Measurements from ENCODE around the gene SDHAF1. TPM values are rescaled to one million over a fixed set of nuclear protein-coding genes. Genes with fewer than 3 reads are reported as not detected.

Gene SDHAF1
- total RNA-seq, 1 experiment from 2014 or later = 16.0 TPM

GRCh38 chr19:36008336-36008978, 13.5 kb downstream of the SDHAF1 start, which contains the start of gene SYNE4:
SYNE4 (minus strand) TSS chr19:36008813; CDS start chr19:36008681, 132 bp downstream.
- no peaks in the 10 kb centered on the region for H3K9me3 ChIP-seq (ENCODE audit: control insufficient read depth, low read depth, low read length)
- H2BK12ac ChIP-seq (ENCODE audit: insufficient read length, low read depth, low read length) = no peak within 1 kb of the TSS
- H3K18ac ChIP-seq (ENCODE audit: insufficient read length, low read depth, low read length) = peak within 1 kb of the TSS; percentile 80
- H3T11ph ChIP-seq (ENCODE audit: low read length) = no peak within 1 kb of the TSS
- H3K56ac ChIP-seq (ENCODE audit: insufficient read length, low read depth, low read length) = no peak within 1 kb of the TSS
- H3K4me2 ChIP-seq (ENCODE audit: insufficient read depth, insufficient read length, low read length) = peak within 1 kb of the TSS; percentile 26
- no peak within 1 kb of the TSS for H2BK120ac ChIP-seq (ENCODE audit: low read depth, low read length, poor library complexity, severe bottlenecking)
- TF ChIP-seq, protein P1, sequence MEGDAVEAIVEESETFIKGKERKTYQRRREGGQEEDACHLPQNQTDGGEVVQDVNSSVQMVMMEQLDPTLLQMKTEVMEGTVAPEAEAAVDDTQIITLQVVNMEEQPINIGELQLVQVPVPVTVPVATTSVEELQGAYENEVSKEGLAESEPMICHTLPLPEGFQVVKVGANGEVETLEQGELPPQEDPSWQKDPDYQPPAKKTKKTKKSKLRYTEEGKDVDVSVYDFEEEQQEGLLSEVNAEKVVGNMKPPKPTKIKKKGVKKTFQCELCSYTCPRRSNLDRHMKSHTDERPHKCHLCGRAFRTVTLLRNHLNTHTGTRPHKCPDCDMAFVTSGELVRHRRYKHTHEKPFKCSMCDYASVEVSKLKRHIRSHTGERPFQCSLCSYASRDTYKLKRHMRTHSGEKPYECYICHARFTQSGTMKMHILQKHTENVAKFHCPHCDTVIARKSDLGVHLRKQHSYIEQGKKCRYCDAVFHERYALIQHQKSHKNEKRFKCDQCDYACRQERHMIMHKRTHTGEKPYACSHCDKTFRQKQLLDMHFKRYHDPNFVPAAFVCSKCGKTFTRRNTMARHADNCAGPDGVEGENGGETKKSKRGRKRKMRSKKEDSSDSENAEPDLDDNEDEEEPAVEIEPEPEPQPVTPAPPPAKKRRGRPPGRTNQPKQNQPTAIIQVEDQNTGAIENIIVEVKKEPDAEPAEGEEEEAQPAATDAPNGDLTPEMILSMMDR (conservative IDR thresholded peaks at IDR 0.05) = no peak
- DNase-seq = peak; percentile 94
- H3K14ac ChIP-seq (ENCODE audit: insufficient read depth, low read length) = peak within 1 kb of the TSS; percentile 65; the same call in 1 of the 2 replicates
- H3K9ac ChIP-seq (ENCODE audit: extremely low read depth, insufficient read length, low read length) = peak within 1 kb of the TSS; percentile 2
- H3K23ac ChIP-seq (ENCODE audit: insufficient read length, low read depth, low read length) = no peak within 1 kb of the TSS
- no peaks in the 10 kb centered on the region; a peak in 2 of 5 replicates for H3K9me3 Mint-ChIP-seq
- peaks cover 5 to 23% (median 23%) of the 10 kb centered on the region in 3 experiments for H3K36me3 Mint-ChIP-seq (ENCODE audit: insufficient read depth in 1 of 3, low read depth in 3 of 3)
- H3K79me1 ChIP-seq (ENCODE audit: insufficient read depth, low read depth, low read length, poor library complexity, severe bottlenecking) = no peaks in the 10 kb centered on the region
- H4K5ac ChIP-seq (ENCODE audit: insufficient read length, low read depth, low read length) = no peak within 1 kb of the TSS
- peaks cover 16% of the 10 kb centered on the region for H3K23me2 ChIP-seq (ENCODE audit: insufficient read length, low read depth, low read length, poor library complexity, severe bottlenecking)
- H3K79me2 ChIP-seq (ENCODE audit: insufficient read depth, low read length) = no peaks in the 10 kb centered on the region
- no peak within 1 kb of the TSS for H4K8ac ChIP-seq (replicated peaks; ENCODE audit: insufficient read length, low read depth, low read length)
- no peak within 1 kb of the TSS for H2AK5ac ChIP-seq (ENCODE audit: insufficient read length, low read length)
- peaks cover 22 to 24% of the 10 kb centered on the region in 2 experiments for H3K4me1 Mint-ChIP-seq
- WGBS (ENCODE audit: extremely low coverage, insufficient read length, low lambda C conversion rate) = no CpG with 5 or more reads among the region's 19 CpGs
- H3K4ac ChIP-seq (ENCODE audit: low read depth, low read length) = no peak within 1 kb of the TSS
- H3K27me3 Mint-ChIP-seq (ENCODE audit: low read depth) = peaks cover 1% of the 10 kb centered on the region
- no peak within 1 kb of the TSS for H2BK20ac ChIP-seq (ENCODE audit: low read depth, low read length, poor library complexity, severe bottlenecking)
- no peak within 1 kb of the TSS for H2BK15ac ChIP-seq (ENCODE audit: low read depth, low read length)
- H3K4me1 ChIP-seq (ENCODE audit: insufficient read depth, low read length) = no peaks in the 10 kb centered on the region
- H2AFZ ChIP-seq (ENCODE audit: low read length) = no peak within 1 kb of the TSS
- no peak within 1 kb of the TSS for H4K91ac ChIP-seq (ENCODE audit: insufficient read length, low read depth, low read length)
- no peak within 1 kb of the TSS for H2BK5ac ChIP-seq (ENCODE audit: insufficient read length, low read length)
- H3K27ac ChIP-seq (ENCODE audit: insufficient read length, low read depth, low read length) = no peak within 1 kb of the TSS
- H3K27me3 ChIP-seq (ENCODE audit: insufficient read depth, low read length) = no peaks in the 10 kb centered on the region
- H3K27ac Mint-ChIP-seq = peak within 1 kb of the TSS; percentile 67 to 94 (median 93)
- peak within 1 kb of the TSS; percentile 90 to 92 for H3K4me3 Mint-ChIP-seq
- no peaks in the 10 kb centered on the region for H4K20me1 ChIP-seq (ENCODE audit: control insufficient read depth, insufficient read depth, insufficient read length)

Data from H9 (cell line).